ENCODE results near the gene MDC1.

The MDC1 gene

GRCh38 chr6:30705620-30706019 lies 11.5 kb downstream of the MDC1 start:
- TF ChIP-seq CTCF (IDR thresholded peaks at IDR 0.05; ENCODE audit: extremely low read depth, insufficient read depth, missing control alignments), result no peak
- in situ Hi-C loops (cut with MboI; ENCODE audit: low pct_unique_long_range_greater_than_20kb, low sequenced_read_pairs, unreplicated experiment), result no loop called here
- DNase-seq (ENCODE audit: low spot score), result no peak

DNA sequence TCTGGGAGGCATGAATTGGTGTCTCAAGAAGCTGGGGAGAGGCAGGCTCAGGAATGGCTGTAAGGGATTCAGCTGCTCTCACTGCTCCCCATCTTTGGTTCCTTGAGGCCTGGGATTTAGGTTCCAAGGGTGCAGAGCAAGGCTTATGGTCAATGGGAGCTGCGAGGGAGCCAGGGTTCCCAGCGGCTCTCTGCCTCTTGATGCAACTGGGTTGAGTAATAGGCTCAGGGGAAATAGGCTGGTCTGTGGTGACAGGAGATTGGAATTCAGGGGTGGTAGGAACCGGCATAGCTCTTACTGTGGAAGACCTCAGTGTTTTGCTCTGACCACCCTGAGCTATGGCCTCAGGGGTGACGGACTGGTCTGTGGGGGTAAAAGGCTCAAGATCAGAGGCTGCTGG lies 13.3 kb downstream of the MDC1 start:
- DNase-seq (ENCODE audit: low spot score), result no peak
- no peak for TF ChIP-seq CTCF (IDR thresholded peaks at IDR 0.05; ENCODE audit: extremely low read depth, insufficient read depth, missing control alignments)
- in situ Hi-C loops (cut with MboI; ENCODE audit: low pct_unique_long_range_greater_than_20kb, low sequenced_read_pairs, unreplicated experiment), result no loop called here

- no peak for DNase-seq (ENCODE audit: low spot score)
- in situ Hi-C loops (cut with MboI; ENCODE audit: low pct_unique_long_range_greater_than_20kb, low sequenced_read_pairs, unreplicated experiment), result no loop called here
- no peak for TF ChIP-seq CTCF (IDR thresholded peaks at IDR 0.05; ENCODE audit: extremely low read depth, insufficient read depth, missing control alignments)
Measured at GRCh38 chr6:30703011-30703410, 14.1 kb downstream of the MDC1 start.

DNA sequence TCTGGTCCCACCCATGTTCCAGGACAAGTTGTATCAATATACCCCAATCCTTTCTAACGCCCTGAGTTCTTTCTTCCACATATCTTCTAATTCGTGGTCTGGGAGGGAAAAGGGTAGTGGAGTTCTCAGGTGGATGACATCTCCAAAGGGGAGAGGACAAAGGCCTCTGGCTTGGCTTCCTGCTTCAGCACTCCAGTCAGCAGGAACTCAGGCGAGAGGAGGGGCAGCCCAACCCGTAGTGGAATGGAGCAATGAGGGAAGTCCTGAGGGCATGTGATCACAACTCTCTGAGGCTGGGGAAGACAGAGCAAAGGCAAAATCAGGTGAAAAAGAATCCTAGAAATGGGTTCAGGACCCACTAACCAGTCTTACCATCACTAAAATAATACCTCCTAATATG lies 16.7 kb downstream of the MDC1 start:
- DNase-seq (ENCODE audit: low spot score), result no peak
- no peak for TF ChIP-seq CTCF (IDR thresholded peaks at IDR 0.05; ENCODE audit: extremely low read depth, insufficient read depth, missing control alignments)
- in situ Hi-C loops (cut with MboI; ENCODE audit: low pct_unique_long_range_greater_than_20kb, low sequenced_read_pairs, unreplicated experiment), result no loop called here

DNA sequence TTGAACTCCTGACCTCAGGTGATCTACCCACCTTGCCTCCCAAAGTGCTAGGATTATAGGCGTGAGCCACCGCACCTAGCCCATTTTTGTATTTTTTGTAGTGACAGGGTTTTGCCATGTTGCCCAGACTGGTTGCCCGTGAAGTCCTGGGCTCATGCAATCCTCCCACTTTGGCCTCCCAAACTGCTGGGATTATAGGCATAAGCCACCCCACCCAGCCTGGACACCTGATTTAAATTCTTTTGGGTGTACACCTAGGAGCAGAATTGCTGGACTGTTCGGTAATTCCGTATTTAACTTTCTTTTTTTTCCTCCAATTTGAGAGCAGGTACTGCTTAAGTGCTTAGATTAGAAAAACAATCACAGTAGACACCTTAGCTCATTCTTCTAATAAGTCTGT lies 20.6 kb downstream of the MDC1 start:
- DNase-seq (ENCODE audit: low spot score), result no peak
- in situ Hi-C loops (cut with MboI; ENCODE audit: low pct_unique_long_range_greater_than_20kb, low sequenced_read_pairs, unreplicated experiment), result no loop called here
- TF ChIP-seq CTCF (IDR thresholded peaks at IDR 0.05; ENCODE audit: extremely low read depth, insufficient read depth, missing control alignments), result no peak

DNA sequence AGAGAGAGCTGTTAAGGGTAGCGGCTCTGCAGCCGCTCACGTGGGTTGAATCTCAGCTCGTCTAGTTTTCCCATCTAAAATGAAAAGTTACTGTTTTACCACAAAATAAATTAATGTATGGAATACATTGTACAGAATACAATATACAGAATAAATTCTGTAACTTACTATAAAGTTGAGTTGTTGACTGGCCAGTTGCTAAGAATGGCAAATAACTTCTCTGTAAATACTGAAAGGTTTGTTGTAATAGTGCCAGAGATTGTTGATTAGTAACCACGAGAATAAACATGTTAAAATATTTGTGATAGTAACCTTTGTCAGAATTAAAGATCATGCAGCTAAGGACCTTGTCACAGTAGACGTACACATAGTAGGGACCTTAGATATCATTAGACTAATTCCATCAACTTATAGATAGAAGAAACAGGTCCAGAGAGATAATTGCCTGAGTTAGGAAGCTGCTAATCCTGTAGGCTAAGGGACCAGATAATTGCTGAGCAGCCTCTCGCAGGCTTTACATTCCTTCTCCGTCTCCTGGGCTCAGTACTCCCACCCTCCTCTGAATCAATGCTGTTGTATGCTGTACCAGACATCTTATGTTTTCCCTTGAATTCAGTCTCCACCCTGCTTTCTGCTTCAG lies 25.8 kb downstream of the MDC1 start:
- no peak for DNase-seq (ENCODE audit: low spot score)
- in situ Hi-C loops (cut with MboI; ENCODE audit: low pct_unique_long_range_greater_than_20kb, low sequenced_read_pairs, unreplicated experiment), result no loop called here
- TF ChIP-seq CTCF (IDR thresholded peaks at IDR 0.05; ENCODE audit: extremely low read depth, insufficient read depth, missing control alignments), result no peak

All from GM13977 (cell line).